H1 (cell line): ENCODE results near the gene CCL15. TPM values are rescaled to one million over a fixed set of nuclear protein-coding genes. Genes with fewer than 3 reads are reported as not detected.

Source experiments
- CTCF ChIA-PET: fragments of 300-600 bp; sonication (Branson Sonifier 250); formaldehyde crosslinking; loops from one replicate; lab custom pipeline; 2021; ENCODE audit not compliant: partially characterized antibody; lab: Charles Lee
- POLR2A ChIA-PET: fragments of 300-600 bp; sonication (Branson Sonifier 250); formaldehyde crosslinking; loops from one replicate; lab custom pipeline; 2021; ENCODE audit warnings: inconsistent platforms; ENCODE audit not compliant: partially characterized antibody; lab: Charles Lee
- DNase-seq, 2 experiments: peaks; one replicate each; pipeline versions ENCODE4 v3.0.0 to v3.0.0-alpha.2; 2010 to 2022; ENCODE audit warnings: low spot score in 2 of 2, low read depth in 1 of 2, mixed read lengths in 1 of 2
- FAIRE-seq: peaks from 2 replicates; lab custom pipeline; 2011; peaks lifted over from hg19 to GRCh38; lab: Jason Lieb, UNC
- H2AFZ ChIP-seq: 2 replicates; pipeline ENCODE4 v1.8.1; 2012; ENCODE audit warnings: low read length, inconsistent platforms
- H2AK5ac ChIP-seq: 2 replicates; pipeline ENCODE4 v1.6.1; 2013; ENCODE audit warnings: low read depth, low read length
- H2BK120ac ChIP-seq: replicated peaks from 2 replicates; pipeline ENCODE3; 2013; ENCODE audit warnings: low read depth, low read length, inconsistent platforms
- H2BK12ac ChIP-seq: 2 replicates; pipeline ENCODE4 v1.6.1; 2013; ENCODE audit warnings: low read depth, low read length
- H2BK15ac ChIP-seq: 2 replicates; pipeline ENCODE4 v1.6.1; 2013; ENCODE audit warnings: low read length
- H2BK20ac ChIP-seq: 2 replicates; pipeline ENCODE4 v1.6.1; 2013; ENCODE audit warnings: low read length
- H2BK5ac ChIP-seq: 2 replicates; pipeline ENCODE4 v1.6.1; 2013; ENCODE audit warnings: low read depth, low read length
- H3K14ac ChIP-seq: 2 replicates; pipeline ENCODE4 v1.6.1; 2013; ENCODE audit warnings: inconsistent platforms; ENCODE audit not compliant: insufficient read length
- H3K18ac ChIP-seq: 2 replicates; pipeline ENCODE4 v1.6.1; 2013; ENCODE audit warnings: low read length; ENCODE audit errors: extremely low read depth
- H3K23ac ChIP-seq: 2 replicates; pipeline ENCODE4 v1.6.1; 2013; ENCODE audit warnings: inconsistent platforms; ENCODE audit not compliant: insufficient read length
- H3K23me2 ChIP-seq: 2 replicates; pipeline ENCODE4 v1.6.1; 2013; ENCODE audit warnings: low read depth, low read length
- H3K27ac ChIP-seq: 2 replicates; pipeline ENCODE4 v1.6.1; 2011; ENCODE audit warnings: low read depth, low read length, inconsistent platforms
- H3K27me3 ChIP-seq, 4 experiments: replicated peaks in 1 of 4; 1 replicate in 1 of 4; 2 replicates in 3 of 4; pipeline versions ENCODE4 v1.6.1 to v1.8.1; 2011 to 2013; ENCODE audit warnings: low read length in 3 of 4, mild to moderate bottlenecking in 3 of 4, inconsistent platforms in 2 of 4, mixed read lengths in 2 of 4, moderate library complexity in 1 of 4; ENCODE audit not compliant: control insufficient read depth in 3 of 4, insufficient read depth in 3 of 4; ENCODE audit errors: extremely low read depth in 1 of 4
- H3K36me3 ChIP-seq, 4 experiments: 2 replicates each; pipeline versions ENCODE4 v1.6.1 to v1.8.1; 2011 to 2013; ENCODE audit warnings: mild to moderate bottlenecking in 4 of 4, low read length in 3 of 4, moderate library complexity in 2 of 4, control low read depth in 1 of 4, inconsistent platforms in 1 of 4; ENCODE audit not compliant: insufficient read depth in 4 of 4, control insufficient read depth in 2 of 4
- H3K4ac ChIP-seq: replicated peaks from 2 replicates; pipeline ENCODE3; 2013; ENCODE audit warnings: low read length, low read depth, mixed read lengths, inconsistent platforms; ENCODE audit not compliant: insufficient read length
- H3K4me1 ChIP-seq, 4 experiments: replicated peaks in 1 of 4; 1 replicate in 1 of 4; 2 replicates in 3 of 4; pipeline versions ENCODE4 v1.6.1 to v1.8.1; 2011 to 2013; ENCODE audit warnings: low read length in 3 of 4, inconsistent platforms in 2 of 4, mixed read lengths in 1 of 4; ENCODE audit not compliant: insufficient read depth in 4 of 4, control insufficient read depth in 3 of 4
- H3K4me2 ChIP-seq, 2 experiments: 2 replicates each; pipeline versions ENCODE4 v1.6.1 to v1.8.1; 2011 to 2013; ENCODE audit warnings: low read depth in 2 of 2, low read length in 2 of 2, control low read depth in 1 of 2, inconsistent platforms in 1 of 2, mild to moderate bottlenecking in 1 of 2; ENCODE audit not compliant: insufficient read depth in 1 of 2
- H3K4me3 ChIP-seq, 4 experiments: fragments of 200-600, 300-600 bp in 1 of 4; sonication (generic), shearing (Covaris generic), sonication (Bioruptor Twin) in 1 of 4; 2 replicates each; pipeline versions ENCODE4 v1.5.1 to v1.8.1; 2011 to 2016; ENCODE audit warnings: low read length in 4 of 4, low read depth in 3 of 4, control low read depth in 2 of 4, inconsistent platforms in 2 of 4, mild to moderate bottlenecking in 2 of 4, mixed read lengths in 1 of 4, moderate library complexity in 1 of 4; ENCODE audit not compliant: insufficient read depth in 2 of 4; ENCODE audit errors: extremely low read depth in 1 of 4
- H3K56ac ChIP-seq: replicated peaks from 2 replicates; pipeline ENCODE3; 2013; ENCODE audit warnings: low read depth, mild to moderate bottlenecking, mixed read lengths, low read length, inconsistent platforms; ENCODE audit not compliant: insufficient read length
- H3K79me1 ChIP-seq: 2 replicates; pipeline ENCODE4 v1.6.1; 2013; ENCODE audit warnings: low read depth, low read length, control low read depth
- H3K79me2 ChIP-seq, 2 experiments: 2 replicates each; pipeline versions ENCODE4 v1.6.1 to v1.8.1; 2012 to 2013; ENCODE audit warnings: low read length in 2 of 2, mild to moderate bottlenecking in 2 of 2, inconsistent platforms in 1 of 2; ENCODE audit not compliant: insufficient read depth in 2 of 2, control insufficient read depth in 1 of 2
- H3K9ac ChIP-seq, 4 experiments: replicated peaks in 1 of 4; 1 replicate in 1 of 4; 2 replicates in 3 of 4; pipeline versions ENCODE4 v1.6.1 to v1.8.1; 2011 to 2013; ENCODE audit warnings: low read depth in 3 of 4, low read length in 3 of 4, control low read depth in 2 of 4, mild to moderate bottlenecking in 2 of 4, moderate library complexity in 2 of 4, inconsistent platforms in 1 of 4; ENCODE audit errors: extremely low read depth in 1 of 4
- H3K9me3 ChIP-seq, 2 experiments: 2 replicates each; pipeline versions ENCODE4 v1.6.1 to v1.8.1; 2012 to 2013; ENCODE audit warnings: mild to moderate bottlenecking in 2 of 2, moderate library complexity in 2 of 2, control low read depth in 1 of 2, inconsistent platforms in 1 of 2, low read depth in 1 of 2, low read length in 1 of 2, mixed read lengths in 1 of 2; ENCODE audit not compliant: insufficient read depth in 2 of 2
- H4K20me1 ChIP-seq, 2 experiments: replicated peaks in 1 of 2; 2 replicates each; pipeline versions ENCODE3 to v1.8.1; 2011 to 2013; ENCODE audit warnings: inconsistent platforms in 2 of 2, low read length in 2 of 2, mild to moderate bottlenecking in 1 of 2; ENCODE audit not compliant: insufficient read depth in 2 of 2, control insufficient read depth in 1 of 2
- H4K5ac ChIP-seq: 2 replicates; pipeline ENCODE4 v1.6.1; 2013; ENCODE audit warnings: low read length, low read depth, mixed read lengths, inconsistent platforms; ENCODE audit not compliant: insufficient read length
- H4K8ac ChIP-seq: 2 replicates; pipeline ENCODE4 v1.8.0; 2013; ENCODE audit warnings: mild to moderate bottlenecking, moderate library complexity, low read length, inconsistent platforms; ENCODE audit not compliant: insufficient read depth; ENCODE audit errors: extremely low read depth
- H4K91ac ChIP-seq: replicated peaks from 2 replicates; pipeline ENCODE3; 2013; ENCODE audit warnings: low read length, mixed read lengths, inconsistent platforms; ENCODE audit not compliant: insufficient read length
- RAD21 ChIP-seq, 2 experiments: IDR thresholded peaks in 1 of 2; conservative IDR thresholded peaks in 1 of 2; 2 replicates each; pipeline ENCODE4 v1.6.1; 2011; ENCODE audit warnings: low read depth in 2 of 2, low read length in 2 of 2, improper control_type of control experiment in 1 of 2, inconsistent platforms in 1 of 2, mild to moderate bottlenecking in 1 of 2, moderate library complexity in 1 of 2
- SIN3A ChIP-seq, 2 experiments: IDR thresholded peaks in 1 of 2; conservative IDR thresholded peaks in 1 of 2; 2 replicates each; pipeline ENCODE4 v1.6.1; 2011 to 2012; ENCODE audit warnings: low read length in 2 of 2, improper control_type of control experiment in 1 of 2, low read depth in 1 of 2, mild to moderate bottlenecking in 1 of 2
- TAF7 ChIP-seq: optimal IDR thresholded peaks from 2 replicates; pipeline ENCODE3; 2011; ENCODE audit warnings: low read depth, mild to moderate bottlenecking, inconsistent platforms, low read length, moderate library complexity, borderline replicate concordance
- WGBS, 2 experiments: shearing (Covaris generic) in 1 of 2; methylation state at CpG; one replicate each; pipeline versions ENCODE4 v1.1.6 to v1.1.7; 2013 to 2015; ENCODE audit warnings: low lambda C conversion rate in 2 of 2, mixed read lengths in 2 of 2, inconsistent platforms in 1 of 2, low coverage in 1 of 2, missing lambda C conversion rate in 1 of 2; ENCODE audit not compliant: insufficient replicate concordance in 2 of 2, insufficient coverage in 1 of 2, insufficient read length in 1 of 2; ENCODE audit errors: extremely low coverage in 1 of 2, missing lambda C conversion rate in 1 of 2; 5-methylcytosine and 5-hydroxymethylcytosine counted together
- polyA plus RNA-seq, 7 experiments: library from polyadenylated mRNA; depleted of rRNA in 3 of 7; stranded (reverse) in 5 of 7; unstranded in 2 of 7; fragments of >200 nt in 5 of 7; fragments of 200-250 nt in 2 of 7; gene quantifications; 1 replicate in 5 of 7; 2 replicates in 1 of 7; 4 replicates in 1 of 7; pipeline versions ENCODE4 v1.2.1 to v1.2.3, GENCODE V29; 2011 to 2013; ENCODE audit warnings: missing spikeins in 2 of 7, mixed read lengths in 2 of 7
- total RNA-seq: library from RNA; stranded (reverse); fragmentation: NEBNext Ultra II Directional; extraction: Animal tissue kit (Norgen Biotek cat#: 25700); gene quantifications from 2 replicates; pipeline ENCODE4 v1.2.1, GENCODE V29; 2021
- TF ChIP-seq, protein P1 (sequence below), 3 experiments: IDR thresholded peaks; 1 replicate in 2 of 3; 2 replicates in 1 of 3; pipeline versions ENCODE4 v1.5.1 to v1.6.1; 2011; ENCODE audit warnings: low read length in 3 of 3, mild to moderate bottlenecking in 3 of 3, inconsistent platforms in 2 of 3, low read depth in 1 of 3, moderate library complexity in 1 of 3; ENCODE audit not compliant: insufficient read depth in 1 of 3; ENCODE audit errors: control extremely low read depth in 1 of 3

CCL15 gene
- total and polyA plus RNA-seq, 2 of the 8 experiments (the other 6 are each of a cell fraction or from before 2014, with no cell fraction given) = not detected

DNA sequence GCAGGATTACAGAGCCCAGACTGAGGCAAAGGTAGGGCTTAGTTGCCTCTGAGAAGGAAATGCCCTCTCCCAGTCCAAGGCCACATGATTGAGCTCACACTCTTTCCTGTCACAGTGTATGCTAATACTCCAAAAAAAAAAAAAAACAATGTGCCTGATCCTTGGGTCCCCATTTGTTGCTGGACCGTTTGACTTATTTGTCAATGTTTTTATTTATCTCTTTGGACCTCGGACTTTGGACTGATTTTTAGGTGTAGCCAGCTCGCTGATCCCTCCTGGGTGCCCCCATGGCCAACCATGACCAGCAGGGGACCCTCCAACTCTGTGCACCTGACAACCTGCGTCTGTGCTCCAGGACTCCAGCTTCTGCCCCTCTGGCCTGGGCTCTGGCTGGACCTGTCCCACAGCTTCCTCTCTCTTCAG, 19.4 kb downstream of the CCL15 start:
- Histone ChIP-seq H3K27ac (no peak overlapping the region), H3K79me2 (no peaks in the 10 kb centered on the region), H2BK15ac (no peak overlapping the region), H2AFZ (no peak overlapping the region), H3K56ac (no peak overlapping the region), H2AK5ac (no peak overlapping the region), H4K20me1 (no peaks in the 10 kb centered on the region), H3K9ac (no peak overlapping the region), H3K18ac (no peak overlapping the region), H4K91ac (no peak overlapping the region), H3K4ac (no peak overlapping the region), H2BK5ac (no peak overlapping the region), H4K5ac (no peak overlapping the region), H2BK12ac (no peak overlapping the region), H3K27me3 (no peaks in the 10 kb centered on the region), H3K79me1 (no peaks in the 10 kb centered on the region), H3K4me1 (no peaks in the 10 kb centered on the region), H2BK120ac (no peak overlapping the region), H4K8ac (no peak overlapping the region), H3K23me2 (no peaks in the 10 kb centered on the region), H3K23ac (no peak overlapping the region), H3K14ac (no peak overlapping the region), H3K36me3 (no peaks in the 10 kb centered on the region), H2BK20ac (no peak overlapping the region), H3K4me2 (no peak overlapping the region), H3K9me3 (no peaks in the 10 kb centered on the region), H3K4me3 (no peak overlapping the region)
- FAIRE-seq (no peak), DNase-seq (no peak)
- ChIA-PET CTCF (interaction anchor here (0.7 to 2.4 kb wide), 9 partner anchors 11 to 173 kb away, joined by 3 to 13 read pairs (median 4); no protein-coding TSS in a partner anchor), POLR2A (interaction anchor here (0.6 kb wide), 1 partner anchor 1763 kb away, joined by 4 read pairs; no protein-coding TSS in a partner anchor)
- TF ChIP-seq SIN3A (conservative IDR thresholded peaks at IDR 0.05 in 1 of 2, IDR thresholded peaks at IDR 0.05 in 1 of 2; ENCODE audit: low read depth in 1 of 2, low read length in 2 of 2) = no peak
- TF ChIP-seq TAF7 = no peak
- TF ChIP-seq RAD21 (IDR thresholded peaks at IDR 0.05 in 1 of 2, conservative IDR thresholded peaks at IDR 0.05 in 1 of 2; ENCODE audit: low read depth in 2 of 2, low read length in 2 of 2) = peak; percentile 67 to 74
- TF ChIP-seq, protein P1, sequence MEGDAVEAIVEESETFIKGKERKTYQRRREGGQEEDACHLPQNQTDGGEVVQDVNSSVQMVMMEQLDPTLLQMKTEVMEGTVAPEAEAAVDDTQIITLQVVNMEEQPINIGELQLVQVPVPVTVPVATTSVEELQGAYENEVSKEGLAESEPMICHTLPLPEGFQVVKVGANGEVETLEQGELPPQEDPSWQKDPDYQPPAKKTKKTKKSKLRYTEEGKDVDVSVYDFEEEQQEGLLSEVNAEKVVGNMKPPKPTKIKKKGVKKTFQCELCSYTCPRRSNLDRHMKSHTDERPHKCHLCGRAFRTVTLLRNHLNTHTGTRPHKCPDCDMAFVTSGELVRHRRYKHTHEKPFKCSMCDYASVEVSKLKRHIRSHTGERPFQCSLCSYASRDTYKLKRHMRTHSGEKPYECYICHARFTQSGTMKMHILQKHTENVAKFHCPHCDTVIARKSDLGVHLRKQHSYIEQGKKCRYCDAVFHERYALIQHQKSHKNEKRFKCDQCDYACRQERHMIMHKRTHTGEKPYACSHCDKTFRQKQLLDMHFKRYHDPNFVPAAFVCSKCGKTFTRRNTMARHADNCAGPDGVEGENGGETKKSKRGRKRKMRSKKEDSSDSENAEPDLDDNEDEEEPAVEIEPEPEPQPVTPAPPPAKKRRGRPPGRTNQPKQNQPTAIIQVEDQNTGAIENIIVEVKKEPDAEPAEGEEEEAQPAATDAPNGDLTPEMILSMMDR (IDR thresholded peaks at IDR 0.05; ENCODE audit: control extremely low read depth in 1 of 3, insufficient read depth in 1 of 3, low read depth in 1 of 3, low read length in 3 of 3) = peak; percentile 44 to 52 (median 48)
- 77% methylated on average over 4 of the region's 4 CpGs; no CpG with 5 or more reads in 1 of the 2 experiments for WGBS, 2 experiments
